GM03348 (cell line): ENCODE results near the gene OR52E8.

ENCODE experiments used
- DNase-seq: peaks from one replicate; pipeline ENCODE4 v3.0.0; 2012; ENCODE audit warnings: low spot score

The OR52E8 gene

DNA sequence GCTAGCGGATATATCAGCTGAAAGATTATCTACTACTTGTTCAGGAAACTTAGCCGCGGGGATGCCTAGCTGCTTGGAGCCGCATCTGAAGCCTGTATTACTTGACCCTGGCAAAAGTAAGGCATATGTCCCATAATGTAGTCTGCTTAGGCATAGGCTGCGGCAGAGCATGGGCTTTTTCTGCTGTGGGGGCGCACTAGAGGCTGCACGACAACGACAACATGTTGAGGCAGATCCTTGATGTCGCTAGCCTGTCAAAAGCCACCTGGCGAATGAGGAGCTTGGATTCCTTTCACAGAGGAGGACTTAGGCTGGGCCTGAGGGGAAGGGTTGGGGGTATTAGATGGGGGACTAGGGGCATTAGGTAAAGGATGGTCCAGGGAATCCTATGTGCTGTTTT is 49.9 kb downstream of the OR52E8 start:
- no peak for DNase-seq
